Measurements from ENCODE around the gene EPS15. TPM values are rescaled to one million over a fixed set of nuclear protein-coding genes. Genes with fewer than 3 reads are reported as not detected.
A peak's percentile ranks its signal among the peaks of the same experiment; 100 is the strongest.

The EPS15 gene
- total and polyA plus RNA-seq, 9 of the 15 experiments (the other 6 are each of a cell fraction or from before 2014, with no cell fraction given), result 23.1 to 69.0 (median 41.7) TPM

DNA sequence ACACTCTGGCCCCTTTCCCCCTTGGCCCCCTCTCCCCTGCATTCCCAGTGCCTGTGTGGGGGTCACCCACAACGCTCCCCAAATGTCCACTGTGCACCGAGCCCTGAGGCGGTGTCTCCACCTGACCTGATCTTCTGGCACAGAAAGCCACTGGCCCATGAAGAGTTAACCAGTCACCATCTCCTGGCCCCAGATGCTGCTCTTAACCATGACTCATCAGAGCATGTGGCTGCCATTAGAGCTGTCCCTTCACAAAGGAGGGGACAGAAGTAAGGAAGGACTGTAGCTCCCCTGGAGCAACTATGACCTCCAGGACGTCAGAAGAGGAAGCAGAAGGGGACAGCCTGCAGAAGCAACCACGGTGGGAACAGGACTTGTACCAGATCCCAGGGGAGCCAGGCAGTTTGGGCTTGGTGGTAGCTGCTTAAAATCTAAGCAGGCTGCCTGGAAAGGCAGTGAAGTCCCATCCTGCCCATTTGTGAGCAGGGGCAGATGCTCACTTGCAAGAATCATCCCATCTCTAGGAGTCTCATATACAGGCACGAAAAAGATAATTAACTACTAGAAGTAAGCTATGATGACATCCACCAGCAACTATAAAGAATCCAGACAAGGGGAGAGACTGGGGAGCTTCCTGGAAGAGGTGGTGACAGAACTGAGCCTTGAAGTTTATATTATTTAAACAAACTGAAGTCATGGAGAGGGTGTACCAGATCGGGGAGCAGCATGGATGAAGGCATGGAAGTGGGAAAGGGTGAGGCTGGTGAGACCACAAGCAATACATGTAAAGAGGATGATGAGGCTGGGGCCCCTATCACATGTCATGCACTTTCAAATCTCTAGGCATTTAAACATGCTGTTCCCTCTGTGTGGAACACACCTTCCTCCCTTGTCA, 187.6 kb downstream of the EPS15 start (continued):
- TF ChIP-seq ZNF644 (tag; IDR thresholded peaks at IDR 0.05; ENCODE audit: low read depth) (peak; percentile 80), C11orf30 (IDR thresholded peaks at IDR 0.05; ENCODE audit: low read depth) (peak; percentile 91), HDAC1 (IDR thresholded peaks at IDR 0.05) (peak in 1 of 2 experiments; percentile 83; a peak in 2 of 4 replicates), CHAMP1 (IDR thresholded peaks at IDR 0.05) (peak; percentile 42; the same call in 1 of the 2 replicates), YY1 (IDR thresholded peaks at IDR 0.05; ENCODE audit: borderline replicate concordance in 1 of 3, control insufficient read depth in 1 of 3, extremely low read depth in 1 of 3, insufficient read depth in 3 of 3, insufficient read length in 1 of 3, insufficient replicate concordance in 2 of 3, low read depth in 1 of 3, low read length in 2 of 3) (peak; percentile 61 to 95 (median 84)), CC2D1A (IDR thresholded peaks at IDR 0.05) (no peak), NCOR1 (IDR thresholded peaks at IDR 0.05) (peak; percentile 66), ZNF124 (CRISPR knock-in tag; IDR thresholded peaks at IDR 0.05) (no peak)
- TF ChIP-seq, protein P1, sequence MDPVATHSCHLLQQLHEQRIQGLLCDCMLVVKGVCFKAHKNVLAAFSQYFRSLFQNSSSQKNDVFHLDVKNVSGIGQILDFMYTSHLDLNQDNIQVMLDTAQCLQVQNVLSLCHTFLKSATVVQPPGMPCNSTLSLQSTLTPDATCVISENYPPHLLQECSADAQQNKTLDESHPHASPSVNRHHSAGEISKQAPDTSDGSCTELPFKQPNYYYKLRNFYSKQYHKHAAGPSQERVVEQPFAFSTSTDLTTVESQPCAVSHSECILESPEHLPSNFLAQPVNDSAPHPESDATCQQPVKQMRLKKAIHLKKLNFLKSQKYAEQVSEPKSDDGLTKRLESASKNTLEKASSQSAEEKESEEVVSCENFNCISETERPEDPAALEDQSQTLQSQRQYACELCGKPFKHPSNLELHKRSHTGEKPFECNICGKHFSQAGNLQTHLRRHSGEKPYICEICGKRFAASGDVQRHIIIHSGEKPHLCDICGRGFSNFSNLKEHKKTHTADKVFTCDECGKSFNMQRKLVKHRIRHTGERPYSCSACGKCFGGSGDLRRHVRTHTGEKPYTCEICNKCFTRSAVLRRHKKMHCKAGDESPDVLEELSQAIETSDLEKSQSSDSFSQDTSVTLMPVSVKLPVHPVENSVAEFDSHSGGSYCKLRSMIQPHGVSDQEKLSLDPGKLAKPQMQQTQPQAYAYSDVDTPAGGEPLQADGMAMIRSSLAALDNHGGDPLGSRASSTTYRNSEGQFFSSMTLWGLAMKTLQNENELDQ (CRISPR knock-in tag; IDR thresholded peaks at IDR 0.05; ENCODE audit: borderline replicate concordance), result no peak
- TF ChIP-seq, protein P2, sequence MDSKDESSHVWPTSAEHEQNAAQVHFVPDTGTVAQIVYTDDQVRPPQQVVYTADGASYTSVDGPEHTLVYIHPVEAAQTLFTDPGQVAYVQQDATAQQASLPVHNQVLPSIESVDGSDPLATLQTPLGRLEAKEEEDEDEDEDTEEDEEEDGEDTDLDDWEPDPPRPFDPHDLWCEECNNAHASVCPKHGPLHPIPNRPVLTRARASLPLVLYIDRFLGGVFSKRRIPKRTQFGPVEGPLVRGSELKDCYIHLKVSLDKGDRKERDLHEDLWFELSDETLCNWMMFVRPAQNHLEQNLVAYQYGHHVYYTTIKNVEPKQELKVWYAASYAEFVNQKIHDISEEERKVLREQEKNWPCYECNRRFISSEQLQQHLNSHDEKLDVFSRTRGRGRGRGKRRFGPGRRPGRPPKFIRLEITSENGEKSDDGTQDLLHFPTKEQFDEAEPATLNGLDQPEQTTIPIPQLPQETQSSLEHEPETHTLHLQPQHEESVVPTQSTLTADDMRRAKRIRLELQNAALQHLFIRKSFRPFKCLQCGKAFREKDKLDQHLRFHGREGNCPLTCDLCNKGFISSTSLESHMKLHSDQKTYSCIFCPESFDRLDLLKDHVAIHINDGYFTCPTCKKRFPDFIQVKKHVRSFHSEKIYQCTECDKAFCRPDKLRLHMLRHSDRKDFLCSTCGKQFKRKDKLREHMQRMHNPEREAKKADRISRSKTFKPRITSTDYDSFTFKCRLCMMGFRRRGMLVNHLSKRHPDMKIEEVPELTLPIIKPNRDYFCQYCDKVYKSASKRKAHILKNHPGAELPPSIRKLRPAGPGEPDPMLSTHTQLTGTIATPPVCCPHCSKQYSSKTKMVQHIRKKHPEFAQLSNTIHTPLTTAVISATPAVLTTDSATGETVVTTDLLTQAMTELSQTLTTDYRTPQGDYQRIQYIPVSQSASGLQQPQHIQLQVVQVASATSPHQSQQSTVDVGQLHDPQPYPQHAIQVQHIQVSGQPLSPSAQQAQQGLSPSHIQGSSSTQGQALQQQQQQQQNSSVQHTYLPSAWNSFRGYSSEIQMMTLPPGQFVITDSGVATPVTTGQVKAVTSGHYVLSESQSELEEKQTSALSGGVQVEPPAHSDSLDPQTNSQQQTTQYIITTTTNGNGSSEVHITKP (IDR thresholded peaks at IDR 0.05; ENCODE audit: partially characterized antibody), result peak; percentile 39

All from K562 (cell line).